Measurements from ENCODE around the gene HTR1D.
A peak's percentile ranks its signal among the peaks of the same experiment; 100 is the strongest.
"Not testable (repeated sequence)": the region's sequence is repeated elsewhere in the genome, so short reads cannot be mapped to it uniquely, and the experiment has no call there.

The HTR1D gene

DNA sequence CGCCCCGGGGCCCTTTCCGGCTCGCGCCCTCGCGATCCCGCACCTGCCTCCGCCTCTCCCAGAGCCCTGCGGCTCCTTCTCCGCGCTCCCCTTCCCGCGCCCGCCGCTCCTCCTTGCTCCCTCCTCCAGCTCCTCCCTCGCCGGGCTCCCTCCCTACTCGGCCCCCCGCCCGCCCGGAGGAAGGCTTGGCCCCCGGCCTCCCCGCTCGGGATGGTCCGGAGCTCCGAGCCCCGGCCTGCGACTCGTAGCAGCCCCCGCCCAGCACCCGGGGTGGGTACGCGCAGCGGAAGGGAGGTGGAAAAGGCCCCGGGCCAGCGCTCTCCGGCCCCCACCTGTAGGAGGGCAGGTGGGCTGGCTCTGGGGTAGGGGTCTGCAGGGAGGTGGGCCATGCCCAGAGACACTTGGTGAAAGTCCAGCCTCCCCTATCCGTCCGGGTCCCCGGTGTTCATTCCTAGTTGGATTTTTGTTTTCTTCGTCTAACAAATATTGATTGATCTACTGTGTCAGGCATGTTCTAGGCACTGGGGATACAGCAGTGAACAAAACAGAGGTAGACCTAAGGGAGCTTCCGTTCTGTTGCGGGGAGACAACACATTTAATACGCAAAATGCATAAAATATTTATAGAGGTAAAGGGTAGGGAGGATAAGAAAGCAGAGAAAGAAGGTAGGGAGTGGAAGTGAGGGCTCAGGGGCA, at the start of gene HTR1D:
TSS of gene HTR1D (minus strand) at position 82 of the 695 bp plus-strand sequence. CDS start 23,283 bp downstream, outside the sequence.
- peak within 1 kb of the TSS; percentile 60 to 70 for H3K4me3 Mint-ChIP-seq
- ATAC-seq (peak; percentile 47), DNase-seq (peak in 1 of 2 donors; percentile 13)
- H3K27ac Mint-ChIP-seq = no peak within 1 kb of the TSS
- H3K27me3 Mint-ChIP-seq = peaks cover 74% of the 10 kb centered on the region
- no peaks in the 10 kb centered on the region for H3K4me1 Mint-ChIP-seq
- H3K9me3 Mint-ChIP-seq = no peaks in the 10 kb centered on the region

- no peak for DNase-seq
- Mint-ChIP-seq H3K4me1 (no peaks in the 10 kb centered on the region), H3K4me3 (no peak overlapping the region), H3K9me3 (no peaks in the 10 kb centered on the region), H3K27me3 (no peaks in the 10 kb centered on the region), H3K27ac (no peak overlapping the region)
- ATAC-seq = no peak
These were observed 46.1 kb upstream of the HTR1D start for GRCh38 chr1:23263380-23263887.

DNA sequence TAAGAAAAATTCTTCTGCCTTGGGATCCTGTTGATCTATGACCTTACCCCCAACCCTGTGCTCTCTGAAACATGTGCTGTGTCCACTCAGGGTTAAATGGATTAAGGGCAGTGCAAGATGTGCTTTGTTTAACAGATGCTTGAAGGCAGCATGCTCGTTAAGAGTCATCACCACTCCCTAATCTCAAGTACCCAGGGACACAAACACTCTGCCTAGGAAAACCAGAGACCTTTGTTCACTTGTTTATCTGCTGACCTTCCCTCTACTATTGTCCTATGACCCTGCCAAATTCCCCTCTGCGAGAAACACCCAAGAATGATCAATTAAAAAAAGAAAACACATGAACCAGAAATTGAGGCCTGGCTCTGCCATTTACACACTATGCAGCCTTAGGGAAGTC, 40.8 kb upstream of the HTR1D start:
- H3K27ac Mint-ChIP-seq, DNase-seq, ATAC-seq, H3K9me3 Mint-ChIP-seq, H3K27me3 Mint-ChIP-seq, H3K4me3 Mint-ChIP-seq, H3K4me1 Mint-ChIP-seq: not testable (repeated sequence)

DNA sequence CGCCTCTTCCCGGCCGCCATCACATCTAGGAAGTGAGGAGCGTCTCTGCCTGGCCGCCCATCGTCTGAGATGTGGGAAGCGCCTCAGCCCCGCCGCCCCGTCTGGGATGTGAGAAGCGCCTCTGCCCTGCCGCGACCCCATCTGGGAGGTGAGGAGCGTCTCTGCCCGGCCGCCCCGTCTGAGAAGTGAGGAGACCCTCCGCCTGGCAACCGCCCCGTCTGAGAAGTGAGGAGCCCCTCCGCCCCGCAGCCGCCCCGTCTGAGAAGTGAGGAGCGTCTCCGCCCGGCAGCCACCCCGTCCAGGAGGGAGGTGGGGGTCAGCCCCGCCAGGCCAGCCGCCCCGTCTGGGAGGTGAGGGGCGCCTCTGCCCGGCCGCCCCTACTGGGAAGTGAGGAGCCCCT, 40.1 kb upstream of the HTR1D start:
- H3K27ac Mint-ChIP-seq, H3K27me3 Mint-ChIP-seq, H3K4me1 Mint-ChIP-seq, ATAC-seq, DNase-seq, H3K9me3 Mint-ChIP-seq, H3K4me3 Mint-ChIP-seq: not testable (repeated sequence)

GRCh38 chr1:23254584-23254983, 37.3 kb upstream of the HTR1D start:
- ATAC-seq (no peak), DNase-seq (no peak)
- no peaks in the 10 kb centered on the region for H3K4me1 Mint-ChIP-seq
- H3K9me3 Mint-ChIP-seq = no peaks in the 10 kb centered on the region
- H3K27me3 Mint-ChIP-seq = no peaks in the 10 kb centered on the region
- no peak overlapping the region for H3K27ac Mint-ChIP-seq
- no peak overlapping the region for H3K4me3 Mint-ChIP-seq

DNA sequence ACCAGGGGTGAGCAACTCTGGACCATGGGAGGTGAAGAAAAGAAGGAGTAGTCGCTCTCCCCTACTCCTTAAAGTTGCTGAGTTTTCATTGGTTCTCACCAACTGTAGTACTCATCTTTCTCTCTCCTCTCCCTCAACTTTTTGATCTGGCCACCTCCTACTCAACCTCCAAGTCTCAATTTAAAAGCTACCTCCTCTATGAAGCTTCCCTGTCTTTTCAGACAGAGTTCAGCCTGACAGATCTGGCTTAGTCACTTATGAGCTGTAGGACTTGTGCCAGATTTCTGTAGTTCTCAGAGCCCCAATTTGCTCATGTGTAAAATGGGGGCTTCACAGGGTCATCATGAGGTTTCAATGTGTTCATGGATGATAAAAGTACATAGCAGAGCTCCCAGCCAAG, 34.5 kb upstream of the HTR1D start:
- Mint-ChIP-seq H3K4me3 (no peak overlapping the region), H3K27ac (peak overlapping the region in 1 of 2 donors; percentile 48), H3K9me3 (no peaks in the 10 kb centered on the region), H3K27me3 (no peaks in the 10 kb centered on the region), H3K4me1 (no peaks in the 10 kb centered on the region)
- DNase-seq = no peak
- ATAC-seq = no peak

GRCh38 chr1:23249787-23250454, 32.6 kb upstream of the HTR1D start:
- DNase-seq (no peak), ATAC-seq (no peak)
- H3K27ac Mint-ChIP-seq = no peak overlapping the region
- H3K4me1 Mint-ChIP-seq = no peaks in the 10 kb centered on the region
- no peak overlapping the region for H3K4me3 Mint-ChIP-seq
- H3K27me3 Mint-ChIP-seq = no peaks in the 10 kb centered on the region
- no peaks in the 10 kb centered on the region for H3K9me3 Mint-ChIP-seq

DNA sequence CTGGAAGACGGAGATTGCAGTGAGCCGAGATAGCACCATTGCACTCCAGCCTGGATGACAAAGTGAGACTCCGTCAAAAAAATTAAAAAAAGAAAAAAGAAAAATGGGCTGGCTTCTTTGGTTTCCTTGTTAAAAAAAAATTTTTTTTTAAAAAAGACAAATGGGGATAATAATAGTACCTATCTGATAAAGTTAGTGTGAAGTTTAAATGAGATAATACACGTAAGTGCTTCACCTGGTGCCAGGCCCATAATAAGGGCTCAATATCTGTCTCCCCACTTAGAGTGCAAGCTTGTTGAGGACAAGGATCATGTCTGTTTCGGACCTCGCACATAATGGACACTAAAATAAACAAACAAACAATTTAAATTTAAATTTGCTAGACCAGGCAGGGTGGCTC, 30.0 kb upstream of the HTR1D start:
- H3K4me3 Mint-ChIP-seq = no peak overlapping the region
- H3K27ac Mint-ChIP-seq = no peak overlapping the region
- H3K27me3 Mint-ChIP-seq = peaks cover 8% of the 10 kb centered on the region
- no peaks in the 10 kb centered on the region for H3K9me3 Mint-ChIP-seq
- ATAC-seq = no peak
- H3K4me1 Mint-ChIP-seq = no peaks in the 10 kb centered on the region
- DNase-seq = no peak

DNA sequence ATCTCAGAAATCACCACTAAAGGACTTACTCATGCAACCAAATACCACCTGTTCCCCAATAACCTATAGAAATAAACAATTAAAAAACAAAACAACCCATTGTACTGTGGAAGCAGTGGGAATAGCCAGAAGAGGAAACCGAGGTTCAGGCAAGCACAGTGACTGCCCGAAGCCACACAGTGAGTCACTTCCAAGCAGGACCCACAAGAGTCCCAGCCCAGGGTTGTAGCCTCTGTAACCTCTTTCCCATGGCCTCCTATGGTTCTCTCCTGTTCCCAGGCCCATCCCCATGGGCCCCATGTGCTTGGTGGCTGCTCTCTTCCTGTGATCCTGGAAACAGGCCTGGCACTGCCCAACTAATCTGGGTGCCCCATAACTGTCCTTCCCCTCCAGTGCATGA, 29.0 kb upstream of the HTR1D start:
- no peak for ATAC-seq

GRCh38 chr1:23244256-23244761, 27.0 kb upstream of the HTR1D start:
- Mint-ChIP-seq H3K9me3 (no peaks in the 10 kb centered on the region), H3K27me3 (peaks cover 8% of the 10 kb centered on the region), H3K4me3 (no peak overlapping the region), H3K4me1 (no peaks in the 10 kb centered on the region), H3K27ac (no peak overlapping the region)
- ATAC-seq (no peak), DNase-seq (no peak)

More for the DNA sequence above, 29.0 kb upstream of the HTR1D start:
- Mint-ChIP-seq H3K4me1 (no peaks in the 10 kb centered on the region), H3K27me3 (peaks cover 8% of the 10 kb centered on the region), H3K4me3 (no peak overlapping the region), H3K27ac (no peak overlapping the region), H3K9me3 (no peaks in the 10 kb centered on the region)
- DNase-seq = no peak

- H3K4me3 Mint-ChIP-seq = no peak overlapping the region
- no peaks in the 10 kb centered on the region for H3K9me3 Mint-ChIP-seq
- DNase-seq = no peak
- no peaks in the 10 kb centered on the region for H3K4me1 Mint-ChIP-seq
- peaks cover 18% of the 10 kb centered on the region for H3K27me3 Mint-ChIP-seq
- no peak overlapping the region for H3K27ac Mint-ChIP-seq
- ATAC-seq = no peak
These were observed 25.1 kb upstream of the HTR1D start for GRCh38 chr1:23242414-23242813.

- Mint-ChIP-seq H3K27ac (no peak overlapping the region), H3K27me3 (peaks cover 18% of the 10 kb centered on the region), H3K4me1 (no peaks in the 10 kb centered on the region), H3K4me3 (no peak overlapping the region), H3K9me3 (no peaks in the 10 kb centered on the region)
- DNase-seq (no peak), ATAC-seq (no peak)
These were observed 22.5 kb upstream of the HTR1D start for GRCh38 chr1:23239638-23240295.

- Mint-ChIP-seq H3K4me1 (no peaks in the 10 kb centered on the region), H3K9me3 (no peaks in the 10 kb centered on the region), H3K27me3 (peaks cover 10% of the 10 kb centered on the region), H3K27ac (no peak overlapping the region), H3K4me3 (no peak overlapping the region)
- no peak for DNase-seq
- no peak for ATAC-seq
These were observed 21.3 kb upstream of the HTR1D start for GRCh38 chr1:23238565-23238964.

- no peak for ATAC-seq
- H3K9me3 Mint-ChIP-seq = no peaks in the 10 kb centered on the region
These were observed 20.2 kb upstream of the HTR1D start for GRCh38 chr1:23237508-23237907.

DNA sequence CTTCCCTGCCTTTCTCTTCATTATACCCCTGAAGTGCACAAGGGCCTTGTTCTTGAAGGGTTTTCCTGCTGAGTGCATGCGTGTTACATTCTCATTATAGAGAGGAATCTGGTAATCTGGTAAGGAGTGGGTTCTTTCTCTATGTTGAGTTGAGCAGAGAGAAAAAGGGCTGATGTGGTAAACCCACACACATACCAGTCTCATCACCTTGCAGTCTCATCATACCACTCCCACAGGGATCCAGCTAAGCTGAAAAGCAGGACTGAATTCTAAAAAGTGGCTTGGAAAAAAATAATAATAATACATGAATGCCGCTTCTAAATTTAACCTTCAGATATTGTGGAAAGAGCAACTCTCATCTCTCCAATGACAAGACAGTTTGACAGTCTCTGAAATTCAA, 10.5 kb upstream of the HTR1D start:
- Mint-ChIP-seq H3K9me3 (no peaks in the 10 kb centered on the region), H3K4me1 (no peaks in the 10 kb centered on the region), H3K4me3 (no peak overlapping the region), H3K27me3 (peaks cover 18% of the 10 kb centered on the region), H3K27ac (no peak overlapping the region)
- DNase-seq = no peak
- no peak for ATAC-seq

More at GRCh38 chr1:23237508-23237907, 20.2 kb upstream of the HTR1D start:
- no peak overlapping the region for H3K4me3 Mint-ChIP-seq
- H3K4me1 Mint-ChIP-seq = no peaks in the 10 kb centered on the region
- DNase-seq = no peak
- no peak overlapping the region for H3K27ac Mint-ChIP-seq
- peaks cover 10% of the 10 kb centered on the region for H3K27me3 Mint-ChIP-seq
